Upper lobe of left lung (tissue), 4 donors: Measurements from ENCODE around the gene SH2D3C.

Experiments used
- CTCF ChIP-seq, 6 experiments: fragments of 450-650 bp in 4 of 6; fragments of 200-600 bp in 2 of 6; sonication (generic) in 2 of 6; IDR thresholded peaks; one replicate each; pipeline ENCODE4 v1.5.1; 2016 to 2019; ENCODE audit warnings: antibody characterized with exemption in 6 of 6
- EP300 ChIP-seq, 4 donors: sonication (generic); formaldehyde crosslinking; IDR thresholded peaks; one replicate each; pipeline ENCODE4 v1.5.1; 2017; ENCODE audit warnings: antibody characterized with exemption in 4 of 4, control low read depth in 2 of 4
- POLR2A ChIP-seq, 4 donors: fragments of 450-650 bp; IDR thresholded peaks; one replicate each; pipeline ENCODE4 v1.5.1; 2016 to 2017; ENCODE audit warnings: antibody characterized with exemption in 4 of 4, mild to moderate bottlenecking in 2 of 4
- POLR2AphosphoS5 ChIP-seq, 2 donors: sonication (generic); formaldehyde crosslinking; IDR thresholded peaks; one replicate each; pipeline ENCODE4 v1.5.1; 2017; ENCODE audit warnings: antibody characterized with exemption in 2 of 2

- TF ChIP-seq CTCF (IDR thresholded peaks at IDR 0.05), result no peak
- no peak for TF ChIP-seq POLR2A (IDR thresholded peaks at IDR 0.05)
- no peak for TF ChIP-seq EP300 (IDR thresholded peaks at IDR 0.05)
- no peak for TF ChIP-seq POLR2AphosphoS5 (IDR thresholded peaks at IDR 0.05)
Measured at GRCh38 chr9:127693143-127693542, 85.3 kb downstream of the SH2D3C start.
